HG03066 (cell line): ENCODE data around the gene ANKUB1.

Source experiments
- ATAC-seq: cut with Tn5 transposase; IDR thresholded peaks from one replicate; pipeline ENCODE4 v1.9.1; 2021; ENCODE audit warnings: low read depth; ENCODE audit not compliant: unreplicated experiment

The ANKUB1 gene

DNA sequence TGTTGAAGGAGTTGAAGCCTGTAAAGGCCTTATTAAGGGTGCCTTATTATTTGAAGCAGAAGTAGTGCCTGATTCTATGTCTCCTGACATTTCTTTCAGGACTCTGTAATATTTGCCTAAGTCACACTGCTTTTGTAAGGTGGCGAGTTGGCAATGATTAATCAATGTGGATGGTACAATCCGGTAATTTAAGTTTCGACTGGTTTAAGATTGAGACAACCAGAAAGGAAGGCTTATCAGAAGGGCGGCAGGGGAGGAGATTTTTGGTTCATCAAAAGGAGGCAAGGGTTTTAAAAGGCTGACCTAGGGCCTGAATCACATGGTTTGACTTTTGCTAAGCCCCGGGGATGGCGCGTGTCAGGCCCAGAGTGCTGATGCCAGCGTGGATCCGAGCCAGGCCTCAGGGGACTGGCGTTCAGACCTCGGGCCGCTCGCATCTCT lies 19.8 kb upstream of the ANKUB1 start:
- ATAC-seq = no peak

DNA sequence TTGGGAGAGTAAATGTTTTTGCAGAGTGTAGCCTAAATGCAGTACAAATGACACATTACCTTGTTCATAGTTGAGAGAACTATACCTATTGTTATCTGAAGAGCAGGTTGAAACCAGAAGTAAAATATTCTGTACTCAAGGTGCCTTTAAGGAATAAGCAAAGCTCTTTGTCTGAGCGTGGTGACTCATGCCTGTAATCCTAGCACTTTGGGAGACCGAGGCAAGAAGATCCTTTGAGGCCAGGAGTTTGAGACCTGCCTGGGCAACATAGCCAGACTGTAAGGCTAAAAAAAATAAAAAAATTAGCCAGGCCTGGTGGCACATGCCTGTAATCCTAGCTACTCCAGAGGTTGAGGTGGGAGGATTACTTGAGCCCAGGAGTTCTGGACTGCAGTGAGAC lies 18.5 kb upstream of the ANKUB1 start:
- no peak for ATAC-seq

DNA sequence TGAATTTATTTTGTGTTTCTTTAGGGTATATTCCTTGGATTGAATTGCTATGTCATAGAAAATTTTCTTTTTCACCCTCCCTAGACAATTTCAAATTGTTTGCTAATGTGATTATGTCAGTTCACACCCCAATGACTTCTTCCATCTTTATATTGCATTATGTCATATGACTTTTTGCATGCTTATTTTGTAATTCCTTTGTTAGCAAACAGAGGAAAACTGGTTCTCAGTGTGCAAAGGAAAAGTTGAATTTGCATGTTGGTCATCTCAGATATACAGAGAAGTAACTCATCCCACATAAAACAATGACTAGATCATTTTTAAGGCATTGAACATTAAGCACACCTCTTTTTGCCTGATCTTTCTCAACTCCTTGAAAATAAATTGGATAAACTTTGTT lies 17.3 kb upstream of the ANKUB1 start:
- no peak for ATAC-seq

DNA sequence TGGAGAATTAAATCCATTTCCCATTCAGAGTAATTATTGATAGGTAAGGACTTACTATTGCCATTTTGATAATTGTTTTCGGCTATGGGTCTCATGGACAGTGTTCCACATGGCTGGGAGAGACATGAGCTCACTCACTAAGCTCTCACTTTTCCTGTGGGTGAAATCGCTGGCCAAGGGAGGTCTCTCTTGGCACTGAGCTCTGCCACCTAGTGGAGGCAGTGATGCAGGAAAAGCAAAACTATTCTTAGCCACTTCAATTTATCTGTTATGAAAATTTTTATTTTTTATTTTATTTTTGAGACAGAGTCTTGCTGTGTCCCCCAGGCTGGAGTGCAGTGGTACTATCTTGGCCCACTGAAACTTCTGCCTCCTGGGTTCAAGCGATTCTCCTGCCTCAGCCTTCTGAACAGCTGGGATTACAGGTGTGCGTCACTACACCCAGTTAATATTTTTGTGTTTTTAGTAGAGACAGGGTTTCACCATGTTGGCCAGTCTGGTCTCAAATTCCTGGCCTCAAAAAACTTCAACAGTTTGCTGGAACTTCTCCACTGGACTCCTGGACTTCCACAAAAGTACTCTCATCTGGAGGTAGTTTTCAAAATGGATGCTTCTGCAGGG lies 16.0 kb upstream of the ANKUB1 start:
- ATAC-seq = no peak

- no peak for ATAC-seq
These were observed 13.9 kb upstream of the ANKUB1 start for GRCh38 chr3:149806171-149806778.

DNA sequence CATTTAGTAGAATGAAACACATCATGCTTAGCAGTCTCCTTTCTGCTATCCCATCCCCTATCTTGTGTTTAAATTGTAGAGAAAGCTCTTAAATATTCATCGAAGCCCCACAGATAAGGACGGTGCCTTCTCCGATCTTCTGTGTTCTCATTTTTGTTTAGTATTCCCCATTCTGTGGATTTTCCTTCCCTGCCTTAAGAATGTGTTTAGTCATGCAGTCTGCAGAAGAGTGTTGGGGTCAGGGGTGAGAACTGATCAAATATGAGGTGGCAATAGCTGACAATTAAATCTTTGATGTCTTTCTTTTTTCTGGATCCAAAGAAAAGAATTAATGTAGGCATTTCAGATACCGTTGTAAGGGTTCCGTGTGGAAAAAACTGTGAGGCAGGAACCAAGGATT lies 9.3 kb upstream of the ANKUB1 start:
- no peak for ATAC-seq

- no peak for ATAC-seq
These were observed 8.8 kb upstream of the ANKUB1 start for GRCh38 chr3:149801195-149801594.

GRCh38 chr3:149800693-149801092 lies 8.3 kb upstream of the ANKUB1 start:
- ATAC-seq = no peak

DNA sequence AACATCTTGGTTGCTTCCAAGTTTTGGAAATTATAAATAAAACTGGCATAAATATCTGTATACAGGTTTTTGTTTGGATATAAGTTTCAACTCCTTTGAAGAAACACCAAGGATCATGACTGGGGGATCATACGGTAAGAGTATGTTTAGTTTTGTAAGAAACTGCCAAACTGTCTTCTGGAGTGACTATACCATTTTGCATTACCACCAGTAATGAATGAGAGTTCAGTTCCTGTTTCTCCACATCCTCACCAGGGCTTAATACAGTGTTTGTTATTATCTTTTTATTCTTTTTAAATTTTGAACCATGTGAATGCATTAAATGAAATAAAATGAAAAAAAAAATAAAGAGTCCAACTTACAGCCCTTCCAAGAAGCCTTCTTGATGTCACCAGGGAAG lies 3.7 kb upstream of the ANKUB1 start:
- ATAC-seq = no peak

DNA sequence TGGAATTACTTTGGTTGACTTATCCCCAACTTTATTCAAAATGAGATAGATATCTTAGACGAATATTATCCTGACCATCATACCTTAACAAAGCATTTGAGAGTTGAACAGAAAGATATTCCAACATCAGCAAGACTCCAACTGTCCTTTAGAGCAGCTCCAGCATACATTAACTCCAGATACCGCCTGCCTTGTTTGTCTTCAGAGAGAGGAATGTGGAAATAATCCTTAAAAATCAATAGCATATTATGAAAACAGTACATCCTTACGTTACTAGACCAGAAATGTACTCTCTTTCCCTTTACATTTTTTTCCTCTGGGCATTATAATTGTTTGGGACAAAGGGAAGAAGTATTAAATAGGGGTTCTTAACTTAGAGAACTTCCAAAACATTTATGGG lies 1.7 kb downstream of the ANKUB1 start:
- no peak for ATAC-seq

DNA sequence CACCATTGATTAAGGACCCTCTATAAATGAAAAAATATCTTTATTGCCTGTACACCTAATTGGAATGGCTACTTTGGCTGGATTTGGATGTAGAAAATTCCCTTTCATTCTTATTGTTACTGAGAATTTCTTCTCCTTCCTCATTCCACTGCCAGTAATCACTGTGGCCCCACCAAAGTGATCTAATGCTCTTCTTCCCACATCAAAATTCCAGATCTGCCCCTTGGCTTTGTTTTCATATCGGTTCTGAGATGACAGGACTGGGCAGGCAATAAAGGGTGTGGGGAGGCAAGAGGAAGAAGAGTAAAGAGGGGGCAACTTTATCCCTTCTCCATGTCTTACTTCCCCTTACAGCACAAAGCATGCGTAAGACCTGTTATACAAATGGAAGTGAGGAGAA lies 2.1 kb downstream of the ANKUB1 start:
- no peak for ATAC-seq

- no peak for ATAC-seq
These were observed 8.2 kb downstream of the ANKUB1 start for GRCh38 chr3:149784064-149784704.

DNA sequence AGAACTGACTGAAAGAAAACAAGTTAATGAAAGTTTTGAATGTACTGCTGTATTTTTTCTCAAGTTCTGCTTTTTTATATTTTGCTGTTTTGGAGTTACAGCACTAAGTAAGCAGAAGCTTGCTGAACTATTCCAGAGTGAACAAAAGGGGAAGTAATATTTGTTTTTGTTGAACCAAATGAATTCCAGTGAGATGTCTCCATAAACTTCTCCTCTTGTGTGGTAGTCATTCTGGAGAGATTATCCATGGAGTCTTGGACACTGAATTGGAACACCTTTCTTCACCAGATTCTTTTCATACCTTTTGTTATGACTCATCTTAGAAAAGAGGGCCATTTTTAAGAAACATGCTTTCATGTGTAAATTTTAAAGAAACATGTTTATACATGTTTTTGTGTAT lies 8.8 kb downstream of the ANKUB1 start:
- ATAC-seq = no peak

DNA sequence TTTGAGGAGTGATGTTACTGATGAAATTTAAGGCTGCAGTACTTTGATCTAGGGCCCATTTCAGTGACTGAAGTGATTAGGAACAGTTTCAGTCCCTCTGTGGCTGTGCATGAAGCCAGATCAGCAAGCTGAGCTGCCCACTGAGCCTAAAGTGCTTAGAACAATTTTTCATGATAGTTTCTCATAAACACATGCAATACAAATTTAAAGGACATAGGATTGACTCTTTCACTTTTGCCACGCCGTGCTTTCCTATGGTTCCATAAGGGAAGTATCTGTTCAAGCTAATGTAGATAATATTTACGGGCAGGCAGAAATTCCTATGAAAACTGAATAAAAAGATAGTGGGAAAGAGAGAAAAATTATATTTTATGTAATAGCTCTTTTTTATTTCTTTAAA lies 10.6 kb downstream of the ANKUB1 start:
- no peak for ATAC-seq

GRCh38 chr3:149781211-149781610 lies 11.1 kb downstream of the ANKUB1 start:
- ATAC-seq = no peak

- ATAC-seq = no peak
These were observed 14.7 kb downstream of the ANKUB1 start for GRCh38 chr3:149777414-149778214.

DNA sequence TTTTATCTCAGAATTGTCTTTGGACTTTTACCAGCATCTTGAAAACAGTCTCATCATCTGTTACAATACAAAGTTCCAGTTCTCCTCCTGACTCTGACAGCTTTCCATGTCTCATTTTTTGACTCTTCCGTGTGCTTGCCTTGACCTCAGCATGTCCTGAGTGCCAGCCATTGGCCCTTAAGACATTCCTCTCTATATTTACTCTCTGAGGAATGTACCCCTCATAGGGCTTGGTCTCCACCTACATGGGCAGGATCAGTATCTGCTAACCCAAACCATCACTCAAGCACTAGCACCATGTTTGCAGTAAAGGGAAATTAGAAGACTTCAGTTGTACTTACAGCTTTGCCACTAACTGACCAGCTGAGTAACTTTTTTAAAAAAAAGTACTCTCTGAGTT lies 16.2 kb downstream of the ANKUB1 start:
- no peak for ATAC-seq

- no peak for ATAC-seq
These were observed 19.5 kb downstream of the ANKUB1 start for GRCh38 chr3:149772861-149773260.

GRCh38 chr3:149771652-149772271 lies 20.6 kb downstream of the ANKUB1 start:
- no peak for ATAC-seq

DNA sequence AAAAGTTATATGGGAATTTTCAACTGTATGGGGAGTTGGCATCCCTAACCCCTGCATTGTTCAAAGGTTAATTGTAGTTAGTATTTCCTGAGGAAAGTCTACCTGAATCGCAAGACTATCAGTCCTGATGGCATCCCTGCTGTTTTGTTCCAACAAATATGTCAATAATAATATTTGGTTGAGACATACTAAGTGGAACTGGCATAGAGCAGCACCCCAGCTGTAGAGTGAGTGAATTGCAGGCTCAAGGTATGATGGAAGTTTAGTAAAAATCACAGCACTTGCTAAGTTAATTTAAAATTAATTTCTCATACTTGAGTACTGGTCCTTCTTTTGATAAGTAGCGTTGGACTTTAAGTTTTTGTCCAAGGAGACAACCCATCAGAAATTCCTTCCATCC lies 22.1 kb downstream of the ANKUB1 start:
- no peak for ATAC-seq

GRCh38 chr3:149768704-149769103 lies 23.6 kb downstream of the ANKUB1 start:
- ATAC-seq = no peak
